Fibroblast of upper back skin (primary cell): ENCODE data around the gene ANO9.
"Not testable (repeated sequence)": the region's sequence is repeated elsewhere in the genome, so short reads cannot be mapped to it uniquely, and the experiment has no call there.

Experiments used
- DNase-seq: peaks from one replicate; pipeline ENCODE4 v3.0.0-alpha.2; 2013

Gene ANO9

GRCh38 chr11:450809-451451 is 9.1 kb upstream of the ANO9 start:
- peak; percentile 59 for DNase-seq

GRCh38 chr11:449889-450808 is 8.3 kb upstream of the ANO9 start, which contains the start of gene PTDSS2:
Gene PTDSS2, plus strand, starts transcription at chr11:450279. Its CDS starts 177 bp downstream, at chr11:450456.
- DNase-seq, result peak; percentile 94

GRCh38 chr11:447923-448731 is 6.3 kb upstream of the ANO9 start:
- DNase-seq, result peak; percentile 88

GRCh38 chr11:446891-447290 is 5.1 kb upstream of the ANO9 start:
- no peak for DNase-seq

GRCh38 chr11:445765-446588 is 4.2 kb upstream of the ANO9 start:
- no peak for DNase-seq

- DNase-seq, result peak; percentile 10
Observed at GRCh38 chr11:444396-445144, 2.8 kb upstream of the ANO9 start.

GRCh38 chr11:443542-444199 is 1.9 kb upstream of the ANO9 start:
- DNase-seq, result peak; percentile 44

GRCh38 chr11:442611-443081 is 835 bp upstream of the ANO9 start:
- DNase-seq, result no peak

- no peak for DNase-seq
Observed at GRCh38 chr11:441043-441417, 781 bp downstream of the ANO9 start.

GRCh38 chr11:440065-441042 is 1.5 kb downstream of the ANO9 start:
- DNase-seq, result no peak

GRCh38 chr11:439315-440064 is 2.3 kb downstream of the ANO9 start:
- DNase-seq, result no peak

GRCh38 chr11:438101-438844 is 3.5 kb downstream of the ANO9 start:
- no peak for DNase-seq

GRCh38 chr11:437228-437870 is 4.5 kb downstream of the ANO9 start:
- DNase-seq, result no peak

- DNase-seq, result not testable (repeated sequence)
Observed at GRCh38 chr11:434999-435740, 6.6 kb downstream of the ANO9 start.

GRCh38 chr11:434496-434895 is 7.3 kb downstream of the ANO9 start:
- DNase-seq, result no peak

- no peak for DNase-seq
Observed at GRCh38 chr11:433641-434040, 8.2 kb downstream of the ANO9 start.

- no peak for DNase-seq
Observed at GRCh38 chr11:433111-433510, 8.7 kb downstream of the ANO9 start.
